ENCODE measurements around the gene PTPRH. TPM values are rescaled to one million over a fixed set of nuclear protein-coding genes. Genes with fewer than 3 reads are reported as not detected.
"Not testable (repeated sequence)": the region's sequence is repeated elsewhere in the genome, so short reads cannot be mapped to it uniquely, and the experiment has no call there.

Gene PTPRH
- total RNA-seq, 4 donors from 2014 or later = 26.4 to 261 (median 246) TPM

GRCh38 chr19:55226788-55227187, 17.5 kb upstream of the PTPRH start:
- H3K27me3 ChIP-seq = no peaks in the 10 kb centered on the region
- peak in 1 of 3 donors; percentile 50 for DNase-seq
- H3K4me3 ChIP-seq = no peak overlapping the region
- H3K27ac ChIP-seq = no peak overlapping the region
- peaks cover 0 to 57% (median 0%) of the 10 kb centered on the region in 3 donors for H3K36me3 ChIP-seq
- TF ChIP-seq CTCF (IDR thresholded peaks at IDR 0.05) = no peak
- no peak for TF ChIP-seq POLR2A (IDR thresholded peaks at IDR 0.05)
- no peaks in the 10 kb centered on the region for H3K9me3 ChIP-seq
- peaks cover 0 to 22% (median 1%) of the 10 kb centered on the region in 4 donors for H3K4me1 ChIP-seq

GRCh38 chr19:55226273-55226672, 17.0 kb upstream of the PTPRH start:
- Histone ChIP-seq H3K36me3 (peaks cover 0 to 52% (median 0%) of the 10 kb centered on the region in 3 donors), H3K4me1 (peaks cover 0 to 22% (median 1%) of the 10 kb centered on the region in 4 donors), H3K27me3 (no peaks in the 10 kb centered on the region), H3K27ac (no peak overlapping the region), H3K4me3 (no peak overlapping the region), H3K9me3 (no peaks in the 10 kb centered on the region)
- no peak for DNase-seq
- TF ChIP-seq POLR2A (IDR thresholded peaks at IDR 0.05) = no peak
- TF ChIP-seq CTCF (IDR thresholded peaks at IDR 0.05) = no peak

- DNase-seq = no peak
- Histone ChIP-seq H3K9me3 (no peaks in the 10 kb centered on the region), H3K4me3 (no peak overlapping the region), H3K4me1 (peaks cover 0 to 22% (median 1%) of the 10 kb centered on the region in 4 donors), H3K27me3 (no peaks in the 10 kb centered on the region), H3K36me3 (peaks cover 0 to 44% (median 0%) of the 10 kb centered on the region in 3 donors), H3K27ac (no peak overlapping the region)
- TF ChIP-seq POLR2A (IDR thresholded peaks at IDR 0.05) (no peak), CTCF (IDR thresholded peaks at IDR 0.05) (no peak)
These were observed 16.2 kb upstream of the PTPRH start for GRCh38 chr19:55225415-55225958.

GRCh38 chr19:55224679-55225414, 15.5 kb upstream of the PTPRH start:
- Histone ChIP-seq H3K4me1 (peaks cover 0 to 22% (median 1%) of the 10 kb centered on the region in 4 donors), H3K36me3 (peaks cover 0 to 38% (median 0%) of the 10 kb centered on the region in 3 donors)
- not testable (repeated sequence) for H3K4me3 ChIP-seq, H3K27ac ChIP-seq, H3K9me3 ChIP-seq, H3K27me3 ChIP-seq
- DNase-seq = peak in 1 of 3 donors; percentile 40

- H3K9me3 ChIP-seq = no peaks in the 10 kb centered on the region
- peak in 1 of 3 donors; percentile 42 for DNase-seq
- TF ChIP-seq POLR2A (IDR thresholded peaks at IDR 0.05) (no peak), CTCF (IDR thresholded peaks at IDR 0.05) (no peak)
- no peaks in the 10 kb centered on the region for H3K27me3 ChIP-seq
- no peak overlapping the region for H3K4me3 ChIP-seq
- no peak overlapping the region for H3K27ac ChIP-seq
- H3K4me1 ChIP-seq = peaks cover 0 to 15% (median 1%) of the 10 kb centered on the region in 4 donors
- peaks cover 0 to 31% (median 0%) of the 10 kb centered on the region in 3 donors for H3K36me3 ChIP-seq
These were observed 14.9 kb upstream of the PTPRH start for GRCh38 chr19:55224038-55224665.
